Heart left ventricle (tissue), 13 donors: Measurements from ENCODE around the gene OCIAD2.

ENCODE experiments used
- POLR2A ChIP-seq, 2 donors: fragments of 450-650 bp; IDR thresholded peaks; one replicate each; pipeline ENCODE4 v1.6.1; 2017; ENCODE audit warnings: antibody characterized with exemption in 2 of 2, mild to moderate bottlenecking in 2 of 2, moderate library complexity in 2 of 2
- TF ChIP-seq, protein P1 (sequence below), 12 donors: fragments of 200-600 bp; sonication (generic) in 4 of 12; IDR thresholded peaks; one replicate each; pipeline versions ENCODE4 v1.5.0 to v1.8.0; 2018 to 2022; ENCODE audit warnings: antibody characterized with exemption in 12 of 12, mild to moderate bottlenecking in 5 of 12
- donor health status: ischemic (EF 13 %, LVEDD 7.1; RV severe dilation, severe dysfunction).
- donor health status: DM: no; HTN: yes; CAD: no.
- donor health status: DM: no; HTN: no; CAD: no.
- donor health status: ischemic (EF 25% LVEDD 6.9; RV normal size, moderate dysfunction).
- donor health status: ischemic (EF 25% LVEDD 5.7; RV mildly dilated, moderate dysfunction).
- donor health status: ischemic (EF 35%, LVEDD 5.7; RV mildly dilated, moderate dysfunction).
- donor health status: nonischemic (EF 11% LVEDD 7.7; RV severe dilation, severe dysfunction).
- donor health status: DM: yes; HTN: yes; CAD: no.
- donor health status: PGD.
- donor health status: ischemic (EF 29% LVEDD 5.4; RV normal size, mild dysfunction).
- donor health status: nonischemic (EF 23%, LVEDD 6.1; RV moderate dilation, normal function).

DNA sequence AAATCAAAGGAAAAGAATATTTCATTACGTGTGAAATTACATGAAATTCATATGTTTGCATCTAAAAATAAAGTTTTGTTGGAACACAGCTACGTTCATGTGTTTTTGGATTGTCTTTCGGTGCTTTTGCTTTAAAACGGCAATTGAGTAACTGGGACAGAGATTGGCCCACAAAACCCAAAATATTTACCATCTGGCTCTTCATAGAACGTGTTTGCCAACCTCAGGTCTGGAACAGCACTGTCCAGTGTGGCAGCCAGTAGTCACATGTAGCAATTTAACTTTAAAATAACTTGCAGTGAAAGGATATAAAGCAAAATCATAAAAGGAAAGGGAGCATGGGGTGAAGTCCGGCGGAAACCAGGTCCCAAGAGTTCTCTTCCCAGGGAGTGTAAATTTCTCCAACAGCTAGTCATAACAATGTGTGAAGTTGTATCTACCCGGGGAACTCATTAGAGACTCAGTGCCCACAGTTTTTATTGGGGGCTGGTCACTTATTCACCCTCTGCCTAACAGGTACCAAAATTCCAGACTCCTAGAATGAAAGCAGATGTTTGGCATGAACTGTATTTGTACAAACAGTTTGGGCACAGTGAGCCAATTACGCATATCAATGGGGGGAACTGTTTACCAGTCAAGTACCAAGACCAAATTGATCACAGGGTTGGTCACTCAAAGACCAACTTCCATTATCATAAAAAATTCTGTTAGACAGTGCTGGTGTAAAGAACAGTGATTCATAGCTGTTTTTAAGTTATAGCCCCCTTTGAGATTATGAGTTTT is 65.3 kb downstream of the OCIAD2 start:
- TF ChIP-seq, protein P1, sequence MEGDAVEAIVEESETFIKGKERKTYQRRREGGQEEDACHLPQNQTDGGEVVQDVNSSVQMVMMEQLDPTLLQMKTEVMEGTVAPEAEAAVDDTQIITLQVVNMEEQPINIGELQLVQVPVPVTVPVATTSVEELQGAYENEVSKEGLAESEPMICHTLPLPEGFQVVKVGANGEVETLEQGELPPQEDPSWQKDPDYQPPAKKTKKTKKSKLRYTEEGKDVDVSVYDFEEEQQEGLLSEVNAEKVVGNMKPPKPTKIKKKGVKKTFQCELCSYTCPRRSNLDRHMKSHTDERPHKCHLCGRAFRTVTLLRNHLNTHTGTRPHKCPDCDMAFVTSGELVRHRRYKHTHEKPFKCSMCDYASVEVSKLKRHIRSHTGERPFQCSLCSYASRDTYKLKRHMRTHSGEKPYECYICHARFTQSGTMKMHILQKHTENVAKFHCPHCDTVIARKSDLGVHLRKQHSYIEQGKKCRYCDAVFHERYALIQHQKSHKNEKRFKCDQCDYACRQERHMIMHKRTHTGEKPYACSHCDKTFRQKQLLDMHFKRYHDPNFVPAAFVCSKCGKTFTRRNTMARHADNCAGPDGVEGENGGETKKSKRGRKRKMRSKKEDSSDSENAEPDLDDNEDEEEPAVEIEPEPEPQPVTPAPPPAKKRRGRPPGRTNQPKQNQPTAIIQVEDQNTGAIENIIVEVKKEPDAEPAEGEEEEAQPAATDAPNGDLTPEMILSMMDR (IDR thresholded peaks at IDR 0.05), result no peak
- TF ChIP-seq POLR2A (IDR thresholded peaks at IDR 0.05), result no peak
